GM18502 (cell line): ENCODE results near the gene PLEKHG3.
"Not testable (repeated sequence)": the region's sequence is repeated elsewhere in the genome, so short reads cannot be mapped to it uniquely, and the experiment has no call there.

Experiments
- ATAC-seq: cut with Tn5 transposase; IDR thresholded peaks from one replicate; pipeline ENCODE4 v1.9.1; 2021; ENCODE audit warnings: mild to moderate bottlenecking; ENCODE audit not compliant: unreplicated experiment, poor library complexity

PLEKHG3 gene

GRCh38 chr14:64704143-64704742 lies at the start of gene PLEKHG3:
Gene PLEKHG3 (plus strand): TSS chr14:64704424. CDS start chr14:64727632, 23,208 bp downstream.
- no peak for ATAC-seq

DNA sequence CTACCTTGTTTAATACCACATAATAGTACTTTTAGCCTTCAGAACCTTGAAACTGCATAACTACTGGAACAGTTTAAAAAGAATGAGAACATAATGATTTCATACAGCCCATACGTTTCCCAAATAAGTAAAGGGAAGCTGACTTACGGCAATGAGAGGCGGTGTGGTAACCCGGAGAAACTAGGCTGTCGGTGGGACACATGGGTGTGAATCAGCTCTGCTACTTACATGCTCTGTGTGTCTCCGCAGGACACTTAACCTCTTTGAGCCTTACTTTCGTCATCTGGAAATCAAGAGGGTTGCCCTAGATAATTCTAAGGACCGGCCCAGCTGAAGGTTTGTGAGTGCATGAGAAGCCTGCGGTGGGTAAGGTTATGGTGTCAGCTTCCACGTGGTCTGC lies 49.3 kb upstream of the PLEKHG3 start:
- ATAC-seq = no peak

DNA sequence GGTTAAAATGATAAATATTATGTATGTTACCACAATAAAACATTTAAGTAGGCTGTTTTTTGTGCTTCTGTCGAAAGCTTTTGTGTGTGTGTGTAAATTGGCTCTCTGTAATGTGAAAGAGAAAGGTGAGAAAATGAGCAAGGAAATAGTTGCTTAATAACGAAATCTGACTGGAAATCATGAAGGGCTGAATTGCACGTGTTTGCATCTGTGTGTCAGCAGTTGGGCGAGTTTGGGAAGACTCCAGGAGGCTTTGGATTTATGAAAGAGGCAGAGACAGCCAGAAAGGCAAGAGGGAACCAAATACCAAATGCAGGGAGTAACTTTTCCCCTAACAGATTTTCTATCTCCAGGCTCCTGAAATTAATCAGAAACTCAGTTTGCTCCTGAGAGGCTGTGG lies 47.2 kb upstream of the PLEKHG3 start:
- ATAC-seq = no peak

DNA sequence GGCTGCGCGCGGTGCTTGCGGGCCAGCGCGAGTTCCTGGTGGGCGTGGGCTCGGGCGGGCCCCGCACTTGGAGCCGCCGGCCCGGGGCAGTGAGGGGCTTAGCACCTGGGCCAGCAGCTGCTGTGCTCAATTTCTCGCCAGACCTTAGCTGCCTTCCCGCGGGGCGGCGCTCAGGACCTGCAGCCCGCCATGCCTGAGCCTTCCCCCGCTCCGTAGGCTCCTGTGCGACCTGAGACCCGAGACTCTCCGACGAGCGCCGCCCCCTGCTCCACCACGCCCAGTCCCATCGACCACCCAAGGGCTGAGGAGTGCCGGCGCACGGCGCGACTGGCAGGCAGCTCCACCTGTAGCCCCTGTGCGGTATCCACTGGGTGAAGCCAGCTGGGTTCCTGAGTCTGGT lies 46.0 kb upstream of the PLEKHG3 start:
- no peak for ATAC-seq

DNA sequence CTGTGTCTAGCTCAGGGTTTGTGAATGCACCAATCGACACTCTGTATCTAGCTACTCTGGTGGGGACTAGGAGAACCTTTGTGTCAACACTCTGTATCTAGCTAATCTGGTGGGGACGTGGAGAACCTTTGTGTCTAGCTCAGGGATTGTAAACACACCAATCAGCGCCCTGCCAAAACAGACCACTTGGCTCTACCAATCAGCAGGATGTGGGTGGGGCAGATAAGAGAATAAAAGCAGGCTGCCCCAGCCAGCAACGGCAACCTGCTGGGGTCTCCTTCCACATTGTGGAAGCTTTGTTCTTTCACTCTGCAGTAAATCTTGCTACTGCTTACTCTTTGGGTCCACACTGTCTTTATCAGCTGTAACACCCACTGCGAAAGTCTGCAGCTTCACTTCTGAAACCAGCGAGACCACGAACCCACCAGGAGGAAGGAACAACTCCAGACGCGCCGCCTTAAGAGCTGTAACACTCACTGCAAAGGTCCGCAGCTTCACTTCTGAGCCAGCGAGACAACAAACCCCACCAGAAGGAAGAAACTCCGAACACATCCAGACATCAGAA lies 45.4 kb upstream of the PLEKHG3 start:
- ATAC-seq = not testable (repeated sequence)

DNA sequence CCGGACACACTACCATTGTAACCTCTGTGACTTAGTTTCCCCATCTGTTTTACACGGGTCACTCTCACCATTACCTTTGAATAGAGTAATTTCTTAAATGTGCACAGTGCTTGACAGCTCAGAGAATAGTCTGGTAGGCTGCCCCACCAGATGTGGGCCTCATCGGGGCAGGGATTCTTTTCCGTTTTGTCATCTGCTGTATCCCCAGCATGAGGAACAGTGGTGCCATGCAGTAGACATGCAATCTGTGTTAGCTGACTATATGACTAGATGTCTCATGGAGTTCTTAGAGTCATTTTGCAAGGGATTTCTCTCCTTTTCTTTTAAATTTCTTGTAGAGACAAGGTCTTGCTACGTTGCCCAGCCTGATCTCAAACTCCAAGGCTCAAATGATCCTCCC lies 44.9 kb upstream of the PLEKHG3 start:
- ATAC-seq = no peak

- ATAC-seq = no peak
Measured at GRCh38 chr14:64663174-64663573, 41.0 kb upstream of the PLEKHG3 start.

GRCh38 chr14:64671591-64671990 lies 32.6 kb upstream of the PLEKHG3 start:
- no peak for ATAC-seq

- ATAC-seq = no peak
Measured at GRCh38 chr14:64673316-64673715, 30.9 kb upstream of the PLEKHG3 start.

DNA sequence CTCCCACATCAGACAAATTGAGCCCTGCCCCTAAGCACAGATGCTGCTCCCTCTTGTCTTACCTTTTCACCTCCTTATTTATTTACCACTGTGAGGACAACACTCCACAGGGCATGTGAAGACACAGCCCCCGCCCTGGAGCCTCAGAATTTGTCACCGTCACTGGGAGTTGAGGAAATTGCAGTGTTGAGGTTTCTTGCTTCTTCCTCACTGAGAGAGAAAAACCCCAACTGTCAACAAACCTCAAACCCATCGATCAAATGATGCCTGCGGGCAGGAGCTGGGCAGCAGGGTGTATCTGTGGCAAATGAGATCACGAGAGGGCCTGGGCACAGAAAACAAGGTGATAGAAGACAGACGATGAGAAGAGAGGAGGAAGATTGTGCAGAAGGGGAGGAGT lies 30.5 kb upstream of the PLEKHG3 start:
- ATAC-seq = no peak

DNA sequence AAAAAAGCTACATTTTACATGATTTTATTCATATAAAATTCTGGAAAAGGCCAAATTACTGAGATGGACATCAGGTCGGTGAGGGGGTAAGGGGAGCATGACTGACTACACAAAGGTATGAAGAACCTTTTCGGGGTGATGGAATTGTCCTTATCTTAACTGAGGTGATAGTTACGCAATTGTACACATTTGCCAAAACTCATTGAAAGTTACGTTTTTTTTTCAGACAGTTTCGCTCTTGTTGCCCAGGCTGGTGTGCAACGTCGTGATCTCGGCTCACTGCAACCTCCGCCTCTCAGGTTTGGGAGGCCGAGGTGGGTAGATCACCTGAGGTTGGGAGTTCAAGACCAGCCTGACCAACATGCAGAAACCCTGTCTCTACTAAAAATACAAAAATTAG lies 29.4 kb upstream of the PLEKHG3 start:
- no peak for ATAC-seq

GRCh38 chr14:64675312-64675711 lies 28.9 kb upstream of the PLEKHG3 start:
- ATAC-seq = no peak

DNA sequence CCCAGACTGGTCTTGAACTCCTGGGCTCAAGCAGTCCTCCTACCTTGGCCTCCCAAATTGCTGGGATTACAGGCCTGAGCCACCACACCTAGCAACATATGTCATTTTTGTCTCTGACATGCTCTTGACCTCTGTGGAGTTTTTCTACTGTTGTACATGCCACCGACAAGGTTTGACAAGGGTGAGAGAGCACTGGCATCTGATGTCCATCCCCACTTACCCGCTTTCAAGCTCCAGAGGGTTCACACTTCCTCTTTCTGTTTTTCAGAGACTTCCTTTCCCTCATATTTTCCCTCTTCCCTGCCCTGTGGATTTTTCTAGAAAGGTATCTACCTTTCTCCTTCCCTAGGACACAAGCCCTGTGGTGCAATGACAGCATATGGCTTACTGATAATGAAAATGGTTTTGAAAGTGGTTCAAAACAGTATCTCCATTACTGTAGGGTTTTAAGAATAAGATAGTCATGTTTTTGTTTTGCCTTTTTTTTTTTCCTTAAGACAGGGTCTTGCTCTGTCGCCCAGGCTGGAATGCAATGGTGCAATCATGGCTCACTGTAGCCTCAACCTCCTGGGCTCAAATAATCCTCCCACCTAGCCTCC lies 27.7 kb upstream of the PLEKHG3 start:
- ATAC-seq = no peak

DNA sequence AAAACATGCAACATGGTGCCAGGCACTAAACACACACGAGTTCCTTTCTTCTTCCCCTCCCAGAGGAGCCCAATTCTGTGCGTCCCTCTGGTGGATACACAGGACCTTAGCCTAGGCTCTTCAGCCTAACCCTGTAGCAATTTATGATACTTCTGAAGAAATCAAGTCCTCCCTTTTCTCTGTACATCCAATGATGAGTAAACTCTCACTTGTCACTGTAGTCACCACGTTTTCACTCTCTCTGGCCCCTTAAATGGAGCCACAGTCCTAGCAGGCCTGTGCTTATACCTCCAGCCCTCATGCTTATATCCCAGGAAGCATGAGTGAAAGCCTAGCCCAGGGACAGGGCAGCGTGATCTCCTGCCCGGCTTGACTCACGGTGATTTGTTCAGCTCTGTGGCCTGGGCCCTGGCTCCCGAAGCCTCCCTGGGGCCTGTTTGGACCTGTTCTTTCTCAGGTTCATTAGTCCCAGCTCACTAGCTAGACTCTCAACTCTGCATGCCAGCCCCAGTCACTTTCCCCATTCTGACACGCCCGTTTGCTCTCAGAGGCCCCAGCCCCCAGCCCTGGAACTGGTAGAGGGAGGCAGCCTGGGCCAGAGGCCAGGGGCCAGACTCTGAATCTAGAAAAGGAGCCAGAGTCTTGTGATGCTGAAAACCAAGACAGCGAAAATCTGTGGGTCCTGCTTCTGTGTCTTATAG lies 24.1 kb upstream of the PLEKHG3 start:
- no peak for ATAC-seq

GRCh38 chr14:64680714-64681065 lies 23.5 kb upstream of the PLEKHG3 start:
- ATAC-seq = no peak

GRCh38 chr14:64681796-64682710 lies 22.2 kb upstream of the PLEKHG3 start:
- no peak for ATAC-seq

DNA sequence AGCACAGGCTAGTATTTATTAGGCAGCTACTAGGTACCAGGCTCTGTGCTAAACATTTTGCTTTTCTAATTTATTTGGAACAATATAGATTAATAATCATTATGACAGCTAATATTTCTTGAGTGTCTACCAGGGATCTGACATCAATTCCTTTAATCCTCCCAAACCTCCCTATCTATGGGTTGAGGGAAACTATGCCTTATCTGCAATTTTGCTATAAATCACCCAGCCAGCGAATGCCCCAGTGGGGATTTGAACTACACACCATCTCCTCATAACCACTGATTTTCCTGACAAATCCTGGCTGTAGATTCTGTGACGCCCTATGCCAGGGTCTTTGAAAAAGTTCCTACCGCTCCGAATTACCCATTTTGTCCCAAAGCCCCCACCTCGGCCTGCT lies 21.4 kb upstream of the PLEKHG3 start:
- ATAC-seq = no peak

DNA sequence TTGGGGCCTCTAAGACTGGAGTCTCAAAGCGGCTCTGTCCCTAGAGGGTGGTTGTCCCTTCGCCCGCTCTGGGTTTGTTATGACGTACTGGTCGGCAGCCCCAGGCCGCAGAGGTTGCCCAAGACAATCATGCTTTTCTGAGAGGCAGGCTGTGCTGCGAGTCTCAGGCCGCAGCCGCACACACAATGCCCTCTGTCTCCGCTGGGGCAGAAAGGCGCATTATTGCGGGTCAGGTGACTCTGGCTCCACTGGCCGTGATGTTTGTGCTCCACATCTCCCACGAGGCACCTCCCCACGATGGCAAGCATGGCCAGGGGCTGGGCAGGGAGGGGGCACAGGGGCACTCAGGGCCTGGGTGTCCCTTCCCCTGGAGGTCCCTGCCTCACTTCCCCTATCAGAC lies 21.0 kb upstream of the PLEKHG3 start:
- ATAC-seq = no peak

GRCh38 chr14:64684091-64684490 lies 20.1 kb upstream of the PLEKHG3 start:
- no peak for ATAC-seq

- no peak for ATAC-seq
Measured at GRCh38 chr14:64685371-64686281, 18.6 kb upstream of the PLEKHG3 start.
